ENCODE results near the gene GCSH.

Gene GCSH

DNA sequence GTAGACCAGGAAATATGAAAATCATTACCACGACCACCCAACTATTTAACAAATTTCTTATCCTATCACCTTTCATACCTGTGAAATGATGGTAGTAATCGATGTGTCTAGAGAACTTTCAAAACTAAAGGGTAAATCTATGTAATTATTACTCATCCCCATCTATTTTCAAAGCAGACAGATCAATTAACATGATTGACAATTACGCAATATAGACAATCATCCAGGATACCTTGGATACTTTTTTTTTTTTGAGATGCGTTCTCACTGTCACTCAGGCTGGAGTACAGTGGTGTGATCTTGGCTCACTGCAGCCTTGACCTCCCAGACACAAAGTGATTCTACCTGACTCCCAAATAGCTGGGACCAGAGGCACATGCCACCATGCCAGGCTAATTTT lies 15.2 kb downstream of the GCSH start:
- H3K4me3 ChIP-seq (ENCODE audit: control insufficient read depth, low read depth, low read length), result no peak overlapping the region
- DNase-seq (ENCODE audit: low read depth), result no peak
- TF ChIP-seq CTCF (IDR thresholded peaks at IDR 0.05; ENCODE audit: control insufficient read depth, insufficient read depth, low read depth, low read length, missing control alignments), result no peak

- H3K4me3 ChIP-seq (ENCODE audit: control insufficient read depth, low read depth, low read length), result no peak overlapping the region
- DNase-seq (ENCODE audit: low read depth), result no peak
- no peak for TF ChIP-seq CTCF (IDR thresholded peaks at IDR 0.05; ENCODE audit: control insufficient read depth, insufficient read depth, low read depth, low read length, missing control alignments)
Observed at GRCh38 chr16:81080233-81080632, 16.0 kb downstream of the GCSH start.

GRCh38 chr16:81077076-81077940 lies 18.9 kb downstream of the GCSH start, which contains the start of gene C16orf46:
C16orf46 (minus strand) TSS chr16:81077238; CDS start chr16:81063955, 13,283 bp downstream.
- peak within 1 kb of the TSS; percentile 63 for H3K4me3 ChIP-seq (ENCODE audit: control insufficient read depth, low read depth, low read length)

GRCh38 chr16:81076566-81077075 lies 19.6 kb downstream of the GCSH start:
- DNase-seq (ENCODE audit: low read depth), result peak; percentile 14
- TF ChIP-seq CTCF (IDR thresholded peaks at IDR 0.05; ENCODE audit: control insufficient read depth, insufficient read depth, low read depth, low read length, missing control alignments), result no peak
- H3K4me3 ChIP-seq (ENCODE audit: control insufficient read depth, low read depth, low read length), result peak overlapping the region; percentile 63

More at GRCh38 chr16:81077076-81077940, 18.9 kb downstream of the GCSH start, which contains the start of gene C16orf46:
- no peak for TF ChIP-seq CTCF (IDR thresholded peaks at IDR 0.05; ENCODE audit: control insufficient read depth, insufficient read depth, low read depth, low read length, missing control alignments)
- peak; percentile 81 for DNase-seq (ENCODE audit: low read depth)

GRCh38 chr16:81073560-81074330 lies 22.4 kb downstream of the GCSH start:
- DNase-seq (ENCODE audit: low read depth), result no peak
- H3K4me3 ChIP-seq (ENCODE audit: control insufficient read depth, low read depth, low read length), result no peak overlapping the region
- TF ChIP-seq CTCF (IDR thresholded peaks at IDR 0.05; ENCODE audit: control insufficient read depth, insufficient read depth, low read depth, low read length, missing control alignments), result no peak

DNA sequence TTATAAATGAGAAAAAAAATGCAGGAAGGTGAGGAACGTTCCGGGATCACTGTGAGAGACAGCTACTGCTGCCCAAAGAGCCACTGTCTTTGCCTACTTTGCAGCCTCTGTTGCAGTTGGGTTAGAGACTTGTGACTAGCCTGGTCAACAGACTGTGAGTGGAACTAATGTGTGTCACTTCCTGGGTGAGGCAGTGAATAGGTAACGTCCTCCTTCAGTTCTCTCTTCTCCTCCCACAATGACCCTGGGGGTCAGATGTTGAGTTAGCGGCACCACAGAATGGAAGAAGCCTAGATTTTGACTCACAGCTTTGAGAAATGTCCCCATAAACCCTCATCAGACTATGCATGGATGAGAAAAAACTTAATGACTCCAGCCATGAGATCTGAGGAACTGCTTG lies 24.4 kb downstream of the GCSH start:
- no peak for DNase-seq (ENCODE audit: low read depth)
- TF ChIP-seq CTCF (IDR thresholded peaks at IDR 0.05; ENCODE audit: control insufficient read depth, insufficient read depth, low read depth, low read length, missing control alignments), result no peak
- no peak overlapping the region for H3K4me3 ChIP-seq (ENCODE audit: control insufficient read depth, low read depth, low read length)

Measured in AG09309 (cell line).